SKM-1 (cell line): Measurements from ENCODE around the gene RBM22.
"Not testable (repeated sequence)": the region's sequence is repeated elsewhere in the genome, so short reads cannot be mapped to it uniquely, and the experiment has no call there.

Experiments used
- DNase-seq: peaks from one replicate; lab custom pipeline; 2025; ENCODE audit not compliant: unreplicated experiment; lab: John Stamatoyannopoulos, UW

Gene RBM22

GRCh38 chr5:150700594-150701377 lies at the start of gene RBM22:
Gene RBM22 (minus strand): TSS chr5:150701062. CDS start chr5:150700985, 77 bp downstream.
- peak; percentile 69 for DNase-seq

DNA sequence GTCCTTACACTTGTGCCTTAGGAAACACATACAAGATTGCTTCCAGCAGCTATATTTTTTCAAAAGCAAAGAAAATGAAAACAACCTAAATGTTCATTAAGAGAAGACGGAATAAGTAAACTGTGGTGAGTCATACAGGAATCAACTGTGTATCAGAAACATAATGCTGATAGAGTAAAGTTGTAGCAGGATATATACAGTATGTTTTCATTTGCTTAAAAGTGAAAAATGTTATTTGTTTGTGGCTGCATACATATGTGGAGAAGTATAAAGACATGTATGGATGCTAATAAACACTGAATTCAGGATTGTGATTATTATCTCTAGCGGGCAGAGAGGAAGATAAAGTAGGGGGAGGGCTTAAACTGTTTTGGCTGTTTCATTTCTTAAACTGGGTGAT lies 49.6 kb upstream of the RBM22 start:
- no peak for DNase-seq

GRCh38 chr5:150743142-150743488 lies 42.3 kb upstream of the RBM22 start:
- not testable (repeated sequence) for DNase-seq

DNA sequence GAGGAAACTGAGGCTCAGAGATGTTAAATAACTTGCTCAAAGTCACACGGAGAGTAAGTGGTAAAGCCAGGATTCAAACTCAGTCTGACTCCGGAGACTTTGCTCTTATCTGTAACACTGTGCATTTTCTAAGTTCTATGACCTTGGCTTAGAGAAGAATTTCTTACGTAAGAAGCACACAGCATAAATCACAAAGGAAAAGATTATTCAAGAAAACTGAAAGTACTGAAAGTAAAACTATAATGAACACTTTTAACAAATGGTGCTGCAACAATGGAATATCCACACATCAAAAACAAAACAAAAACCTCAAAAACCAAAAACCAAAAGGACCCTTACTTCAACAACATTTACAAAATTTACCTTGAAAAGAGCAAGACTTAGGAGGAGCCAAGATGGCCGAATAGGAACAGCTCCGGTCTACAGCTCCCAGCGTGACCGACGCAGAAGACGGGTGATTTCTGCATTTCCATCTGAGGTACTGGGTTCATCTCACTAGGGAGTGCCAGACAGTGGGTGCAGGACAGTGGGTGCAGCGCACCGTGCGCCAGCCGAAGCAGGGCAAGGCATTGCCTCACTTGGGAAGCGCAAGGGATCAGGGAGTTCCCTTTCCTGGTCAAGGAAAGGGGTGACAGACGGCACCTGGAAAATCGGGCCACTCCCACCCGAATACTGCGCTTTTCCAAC lies 41.7 kb upstream of the RBM22 start:
- DNase-seq, result not testable (repeated sequence)

GRCh38 chr5:150740992-150741391 lies 40.1 kb upstream of the RBM22 start:
- DNase-seq, result no peak

GRCh38 chr5:150738862-150739261 lies 38.0 kb upstream of the RBM22 start:
- DNase-seq, result no peak

GRCh38 chr5:150734579-150735384 lies 33.9 kb upstream of the RBM22 start:
- DNase-seq, result peak; percentile 85

DNA sequence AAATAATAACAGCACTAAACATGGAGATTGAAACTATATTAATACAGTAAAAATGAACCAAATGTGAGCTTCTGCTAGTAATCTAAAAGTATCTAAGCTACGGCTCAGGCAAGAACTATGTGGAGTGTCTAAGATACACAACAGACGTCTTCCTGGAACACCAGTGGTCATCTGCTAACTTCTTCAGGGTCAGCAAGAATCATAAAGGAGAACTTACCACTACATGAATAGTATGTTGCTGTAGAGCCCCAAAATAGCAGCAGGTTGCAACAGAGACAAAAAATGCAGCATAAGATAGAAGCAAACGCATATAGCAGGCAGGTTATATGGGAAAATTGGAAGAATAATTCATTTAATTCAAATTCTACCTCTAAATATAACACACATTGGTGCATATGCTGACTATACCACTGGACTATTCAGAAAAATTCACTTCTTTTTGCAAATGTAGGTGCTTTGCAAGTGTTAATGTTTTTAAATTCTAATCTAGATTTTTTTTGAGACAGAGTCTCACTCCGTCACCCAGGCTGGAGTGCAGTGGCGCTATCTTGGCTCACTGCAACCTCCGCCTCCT lies 30.9 kb upstream of the RBM22 start:
- no peak for DNase-seq

DNA sequence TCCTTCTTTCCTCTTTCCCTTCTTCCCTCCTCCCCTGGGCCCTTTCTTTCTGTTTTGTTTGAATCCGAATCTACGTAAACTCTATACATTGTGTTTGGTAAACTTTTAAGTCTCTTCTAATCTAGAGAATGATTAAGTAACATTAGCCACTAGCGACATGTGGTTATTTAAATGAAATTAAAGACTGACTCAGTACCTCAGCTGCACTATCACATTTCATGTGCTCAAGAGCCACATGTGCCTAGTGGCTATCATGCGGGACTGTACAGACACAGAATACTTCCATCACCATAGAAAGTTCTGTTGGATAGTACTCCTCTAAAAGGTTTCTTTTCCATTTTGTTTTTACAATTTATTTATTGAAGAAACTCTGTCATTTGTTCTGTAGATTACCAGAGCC lies 29.0 kb upstream of the RBM22 start:
- no peak for DNase-seq

- DNase-seq, result no peak
These were observed 23.0 kb upstream of the RBM22 start for GRCh38 chr5:150723845-150724244.

- no peak for DNase-seq
These were observed 9.3 kb upstream of the RBM22 start for GRCh38 chr5:150710165-150710564.

DNA sequence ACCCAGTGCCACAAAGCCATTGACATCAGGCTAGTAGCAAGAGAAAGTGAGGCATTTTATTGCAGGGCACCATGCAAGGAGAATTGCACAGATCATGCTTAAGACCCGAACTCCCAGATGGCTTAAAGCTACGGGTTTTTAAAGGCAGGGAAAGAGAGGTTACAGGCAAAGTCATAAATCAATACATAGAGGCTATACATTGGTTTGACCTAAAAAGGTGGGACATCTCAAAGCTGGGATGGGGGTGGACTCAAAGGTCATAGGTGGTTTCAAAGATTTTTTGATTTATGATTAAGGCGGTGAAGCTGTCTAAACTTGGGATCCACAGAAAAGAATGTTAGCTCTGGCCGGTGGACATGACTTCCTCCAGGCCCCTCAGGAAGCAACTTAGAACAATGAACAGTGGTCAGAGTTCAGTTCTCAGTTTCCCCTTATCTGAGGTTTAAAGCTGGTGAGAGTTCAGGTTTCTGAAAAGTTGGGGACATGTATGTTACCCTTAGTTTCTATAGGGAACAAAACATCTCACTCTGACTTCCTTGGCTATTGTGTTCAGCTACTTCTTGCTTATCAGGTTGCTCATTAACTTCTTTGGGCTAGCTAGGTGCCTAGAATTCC lies 6.0 kb upstream of the RBM22 start:
- no peak for DNase-seq

DNA sequence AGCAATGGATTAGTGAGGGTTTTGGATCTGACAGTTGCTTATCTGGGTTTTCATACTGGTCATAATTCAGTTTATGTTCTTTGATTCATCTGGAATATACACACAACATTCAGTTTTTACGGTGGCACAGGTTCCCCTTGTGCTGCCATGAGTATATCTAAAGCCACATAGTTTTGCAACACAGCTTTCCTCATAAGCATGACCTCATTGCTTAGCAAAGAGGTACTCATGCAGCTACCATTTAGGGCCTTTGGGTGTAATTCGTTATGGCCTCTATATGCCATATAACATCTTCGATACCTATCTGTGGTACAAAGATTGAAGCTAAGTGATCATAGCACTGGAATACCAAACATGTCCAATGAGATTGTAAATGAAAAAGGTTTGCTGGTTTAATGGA lies 2.9 kb upstream of the RBM22 start:
- no peak for DNase-seq

DNA sequence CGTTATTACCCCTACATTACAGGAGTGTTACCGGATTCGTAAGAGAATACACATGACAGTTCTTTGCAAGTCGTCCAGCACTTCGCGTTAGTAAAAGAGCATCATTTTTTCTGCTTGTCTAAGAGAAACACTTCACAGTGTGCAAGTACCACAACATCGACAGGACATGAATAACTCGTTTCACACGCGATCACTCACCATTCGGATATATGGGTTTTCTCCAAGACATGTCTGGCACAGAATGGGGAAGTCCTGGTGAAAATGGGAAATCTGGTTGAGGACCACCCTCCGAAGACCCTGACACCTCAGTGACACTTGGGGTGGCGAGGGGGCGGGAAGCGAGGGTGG lies 642 bp downstream of the RBM22 start:
- DNase-seq, result no peak

GRCh38 chr5:150694612-150695011 lies 6.2 kb downstream of the RBM22 start:
- DNase-seq, result no peak

GRCh38 chr5:150692276-150692675 lies 8.6 kb downstream of the RBM22 start:
- no peak for DNase-seq

GRCh38 chr5:150690760-150691159 lies 10.1 kb downstream of the RBM22 start:
- no peak for DNase-seq

GRCh38 chr5:150689120-150689519 lies 11.7 kb downstream of the RBM22 start:
- DNase-seq, result no peak

DNA sequence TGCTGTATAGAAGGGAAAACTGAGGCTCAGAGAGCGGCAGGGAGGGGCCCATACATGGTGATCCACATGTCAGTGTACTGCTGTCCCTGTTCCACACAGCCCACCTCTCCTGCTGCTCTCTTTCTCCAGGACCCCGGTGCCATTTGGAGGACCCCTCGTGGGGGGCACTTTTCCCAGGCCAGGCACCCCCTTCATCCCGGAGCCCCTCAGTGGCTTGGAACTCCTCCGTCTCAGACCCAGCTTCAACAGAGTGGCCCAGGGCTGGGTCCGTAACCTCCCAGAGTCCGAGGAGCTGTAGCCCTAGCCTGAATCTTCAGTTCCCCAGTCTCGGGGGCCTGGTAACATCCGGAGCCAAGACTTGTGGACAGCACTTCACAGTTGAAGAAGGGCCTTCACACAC lies 24.3 kb downstream of the RBM22 start:
- DNase-seq, result no peak

DNA sequence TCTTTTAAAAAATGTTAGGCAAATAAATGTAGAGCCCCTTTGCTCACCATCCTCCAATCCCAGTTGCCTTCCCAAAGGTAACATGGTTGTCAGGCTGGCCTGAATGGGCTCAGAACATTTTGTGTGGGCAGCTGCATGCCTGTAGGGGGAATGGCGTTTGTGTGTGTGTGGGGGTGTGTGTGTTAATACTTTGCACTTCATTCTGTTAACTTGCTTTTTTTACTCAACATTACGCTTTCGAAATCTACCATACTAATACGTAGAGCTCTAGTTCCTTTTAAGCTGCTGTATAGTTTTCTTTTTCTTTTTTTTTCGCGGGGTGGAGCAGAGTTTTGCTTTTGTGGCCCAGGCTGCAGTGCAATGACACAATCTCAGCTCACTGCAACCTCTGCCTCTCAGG lies 25.8 kb downstream of the RBM22 start:
- DNase-seq, result peak; percentile 10

GRCh38 chr5:150674341-150674821 lies 26.5 kb downstream of the RBM22 start:
- no peak for DNase-seq
